CD4-positive, alpha-beta T cell treated with Interleukin-17A for 1 hour (primary cell): ENCODE measurements around the gene TDRD1.

Source experiments
- DNase-seq: peaks from one replicate; pipeline ENCODE4 v3.0.0-alpha.2; 2020

The TDRD1 gene

DNA sequence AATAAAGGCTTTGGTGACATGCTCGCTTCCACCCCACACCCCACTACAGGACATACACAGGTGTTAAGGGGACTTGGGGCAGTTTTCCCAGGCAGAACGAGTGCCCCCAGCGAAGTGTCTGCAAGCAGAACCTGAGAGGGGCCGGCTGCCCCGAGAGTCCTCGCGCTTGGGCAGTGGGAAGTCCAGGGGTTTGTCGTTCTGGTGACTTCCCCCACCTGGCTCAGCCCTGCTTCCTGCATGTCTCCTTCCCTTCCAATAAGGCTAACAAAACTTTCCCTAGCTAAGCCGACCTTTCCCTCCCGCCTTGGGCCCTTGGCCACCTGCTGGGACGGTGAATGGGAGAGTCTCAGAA is 60.8 kb downstream of the TDRD1 start:
- DNase-seq = no peak

GRCh38 chr10:114242235-114242634 is 63.1 kb downstream of the TDRD1 start:
- DNase-seq = no peak

DNA sequence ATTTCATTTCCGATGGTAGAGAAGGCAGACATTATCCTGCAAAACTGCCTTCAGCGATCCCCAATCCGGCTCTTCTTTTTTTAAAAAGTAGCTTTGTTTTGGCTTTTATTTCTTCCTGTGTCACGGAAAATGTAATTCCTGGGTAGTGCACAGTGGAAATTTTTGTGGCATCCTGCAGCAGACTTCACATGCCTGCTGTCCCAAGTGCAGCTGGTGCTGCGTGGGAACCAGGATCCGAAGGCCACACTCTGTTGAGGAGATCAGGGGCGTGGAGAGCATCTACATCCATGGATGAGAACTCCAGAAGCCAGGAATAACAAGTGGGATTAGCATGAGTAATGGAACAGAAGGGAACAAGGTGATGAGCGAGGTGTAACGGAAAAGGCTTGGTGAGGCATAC is 64.5 kb downstream of the TDRD1 start:
- no peak for DNase-seq

GRCh38 chr10:114244126-114244525 is 65.0 kb downstream of the TDRD1 start:
- DNase-seq = no peak

- no peak for DNase-seq
These were observed 66.1 kb downstream of the TDRD1 start for GRCh38 chr10:114245121-114245791.

- no peak for DNase-seq
These were observed 67.6 kb downstream of the TDRD1 start for GRCh38 chr10:114246679-114247305.

- DNase-seq = no peak
These were observed 71.1 kb downstream of the TDRD1 start for GRCh38 chr10:114250236-114250635.

- no peak for DNase-seq
These were observed 71.6 kb downstream of the TDRD1 start for GRCh38 chr10:114250716-114251115.

GRCh38 chr10:114252092-114252491 is 72.9 kb downstream of the TDRD1 start:
- no peak for DNase-seq

DNA sequence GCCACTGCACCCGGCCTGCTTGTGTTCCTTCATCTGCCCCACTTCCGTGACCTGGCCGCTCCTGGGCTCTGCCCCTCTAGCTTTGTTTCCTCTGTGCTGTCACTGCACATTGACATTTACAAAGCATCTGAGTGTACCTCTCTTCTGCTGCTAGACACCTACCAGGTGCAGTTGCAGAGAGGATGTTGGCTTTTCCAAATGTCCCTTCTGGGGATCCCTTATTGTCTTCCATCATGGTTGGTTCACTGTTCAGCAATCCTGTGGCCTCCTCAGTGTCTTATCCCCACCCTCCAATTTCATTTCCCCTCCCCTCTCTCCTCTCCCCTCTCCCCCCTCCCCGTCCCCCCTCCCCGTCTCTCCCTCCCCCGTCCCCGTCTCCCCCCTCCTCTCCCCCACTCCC is 73.7 kb downstream of the TDRD1 start:
- DNase-seq = no peak

GRCh38 chr10:114255227-114255626 is 76.1 kb downstream of the TDRD1 start:
- DNase-seq = no peak

DNA sequence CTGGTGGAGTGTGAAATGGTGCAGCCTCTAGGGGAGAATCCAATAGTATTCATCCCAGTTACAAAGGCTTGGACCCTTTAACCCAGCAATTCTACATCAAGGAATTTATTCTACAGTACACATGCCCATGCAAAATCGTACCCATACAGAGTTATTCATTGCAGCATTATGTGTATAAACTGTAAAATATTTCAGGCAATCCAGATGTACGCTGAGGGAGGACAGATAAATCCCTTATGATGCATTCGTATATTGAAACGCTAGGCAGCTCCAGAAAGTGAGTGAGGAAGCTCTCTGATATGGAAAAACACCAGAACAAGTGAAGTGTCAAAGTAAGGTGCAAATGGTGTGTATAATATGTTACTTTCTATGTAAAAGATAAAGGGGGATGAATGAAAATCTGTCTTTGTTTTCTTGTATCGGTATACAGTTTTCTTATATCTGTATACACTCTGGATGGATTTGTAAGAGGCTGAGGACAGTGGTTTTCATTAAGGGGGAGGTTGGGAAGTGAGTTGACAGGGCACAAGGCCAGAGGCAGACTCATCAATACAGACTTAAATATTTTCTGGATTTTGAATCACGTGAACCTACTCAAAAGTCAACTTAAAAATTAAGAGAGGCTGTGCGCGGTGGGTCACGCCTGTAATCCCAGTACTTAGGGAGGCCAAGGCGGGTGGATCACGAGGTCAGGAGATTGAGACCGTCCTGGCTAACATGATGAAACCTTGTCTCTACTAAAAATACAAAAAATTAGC is 77.0 kb downstream of the TDRD1 start:
- no peak for DNase-seq

- no peak for DNase-seq
These were observed 77.7 kb downstream of the TDRD1 start for GRCh38 chr10:114256822-114257221.

DNA sequence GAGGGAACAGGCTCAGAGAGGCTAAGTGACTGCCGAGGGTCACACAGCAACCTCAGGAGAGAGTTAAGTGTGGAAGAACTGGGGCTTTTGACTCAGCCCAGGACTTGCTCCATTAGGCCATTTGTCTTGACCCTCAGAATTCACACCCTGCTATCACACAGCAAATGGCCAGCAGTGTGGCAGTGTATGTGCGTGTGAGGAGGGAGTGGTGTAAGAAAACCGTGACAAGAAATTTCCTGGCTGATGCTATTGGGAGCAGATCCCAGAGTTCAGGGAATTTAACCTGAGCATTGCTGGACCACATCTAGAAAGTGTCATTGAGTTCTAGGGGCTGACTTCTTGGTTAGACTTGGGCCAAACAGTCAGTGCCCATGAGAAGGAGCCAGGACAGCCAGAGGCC is 78.3 kb downstream of the TDRD1 start:
- no peak for DNase-seq

DNA sequence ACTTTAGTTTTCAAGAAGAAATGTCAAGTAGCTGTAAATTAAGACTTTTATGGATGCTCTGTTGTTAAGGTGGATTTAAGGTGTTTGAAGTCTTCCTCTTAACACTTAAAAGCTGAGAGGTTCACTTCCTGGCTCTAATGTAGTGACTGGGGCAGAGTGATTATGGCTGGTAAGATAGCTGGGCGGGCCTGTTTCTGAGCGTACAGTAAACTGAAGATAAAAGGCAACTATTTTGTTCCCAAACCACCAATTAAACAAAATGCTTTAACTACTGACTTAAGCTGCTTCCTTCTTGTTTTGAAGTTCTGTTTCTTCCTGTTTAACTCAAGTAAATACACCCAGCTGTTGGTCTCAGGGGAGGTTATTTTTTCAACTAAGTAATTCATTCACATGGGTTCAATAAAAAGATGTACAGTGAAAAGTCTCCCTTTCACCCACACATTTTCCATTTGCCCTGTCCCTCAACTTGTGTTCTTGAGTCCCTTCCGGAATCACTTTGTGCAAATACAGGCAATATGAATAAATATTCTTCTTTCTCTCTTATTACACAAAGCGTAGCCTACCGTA is 79.2 kb downstream of the TDRD1 start:
- DNase-seq = no peak

- DNase-seq = no peak
These were observed 80.7 kb downstream of the TDRD1 start for GRCh38 chr10:114259824-114260223.

DNA sequence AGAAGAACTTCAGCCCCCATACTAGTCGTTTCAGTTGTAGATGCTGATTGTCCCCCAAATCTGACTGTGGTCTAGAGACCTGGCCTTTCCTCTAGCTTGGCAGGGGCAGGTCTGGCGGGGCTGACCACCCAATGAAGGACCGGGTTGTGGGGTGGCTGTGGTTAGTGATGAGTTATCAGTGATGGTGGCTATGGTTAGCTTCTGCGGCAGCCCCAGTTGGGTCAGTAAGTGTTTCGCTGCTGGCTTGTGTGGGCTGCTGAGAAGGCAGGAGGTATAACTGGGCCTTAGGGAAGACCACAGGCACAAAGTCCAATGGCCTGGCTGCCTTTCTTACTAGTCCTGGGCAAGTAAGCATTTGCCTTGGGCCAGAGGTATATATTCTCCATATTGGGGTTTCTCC is 81.2 kb downstream of the TDRD1 start:
- no peak for DNase-seq

- no peak for DNase-seq
These were observed 81.9 kb downstream of the TDRD1 start for GRCh38 chr10:114261076-114261475.

GRCh38 chr10:114262496-114262895 is 83.3 kb downstream of the TDRD1 start:
- no peak for DNase-seq

- no peak for DNase-seq
These were observed 86.4 kb downstream of the TDRD1 start for GRCh38 chr10:114265392-114266053.

DNA sequence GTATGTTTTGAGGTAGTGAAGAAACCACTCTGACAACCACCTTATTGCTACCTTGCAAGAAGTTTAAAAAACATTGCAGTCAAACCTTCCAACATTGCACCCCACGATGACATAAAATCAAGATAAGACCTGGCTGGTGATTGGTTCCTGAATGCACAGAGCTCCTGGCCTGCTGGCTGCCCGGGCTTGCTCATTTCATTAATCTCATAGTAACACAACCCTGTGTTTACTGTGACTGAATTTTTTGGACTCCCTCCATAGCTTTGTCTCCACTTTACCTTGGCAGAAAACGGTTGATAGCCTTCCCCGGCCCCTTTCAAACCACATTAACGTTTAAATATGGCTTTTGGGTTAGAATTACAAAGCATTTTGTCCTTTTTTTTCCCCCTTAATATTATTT is 87.4 kb downstream of the TDRD1 start:
- DNase-seq = no peak

- no peak for DNase-seq
These were observed 92.1 kb downstream of the TDRD1 start for GRCh38 chr10:114271075-114271778.

GRCh38 chr10:114271779-114272167 is 92.6 kb downstream of the TDRD1 start:
- DNase-seq = no peak
